GM19023 (cell line): ENCODE measurements around the gene TRABD2A.
"Not testable (repeated sequence)": the region's sequence is repeated elsewhere in the genome, so short reads cannot be mapped to it uniquely, and the experiment has no call there.

Source experiments
- ATAC-seq: cut with Tn5 transposase; IDR thresholded peaks from one replicate; pipeline ENCODE4 v1.9.1; 2021; ENCODE audit warnings: mild to moderate bottlenecking, moderate library complexity; ENCODE audit not compliant: unreplicated experiment

The TRABD2A gene

GRCh38 chr2:84785950-84786349, 94.9 kb downstream of the TRABD2A start:
- ATAC-seq = no peak

- ATAC-seq = no peak
These were observed 98.0 kb downstream of the TRABD2A start for GRCh38 chr2:84782717-84783442.

GRCh38 chr2:84781942-84782716, 98.8 kb downstream of the TRABD2A start:
- ATAC-seq = peak; percentile 77

- no peak for ATAC-seq
These were observed 101.1 kb downstream of the TRABD2A start for GRCh38 chr2:84779781-84780180.

- no peak for ATAC-seq
These were observed 101.8 kb downstream of the TRABD2A start for GRCh38 chr2:84778911-84779690.

- no peak for ATAC-seq
These were observed 104.9 kb downstream of the TRABD2A start for GRCh38 chr2:84776011-84776410.

GRCh38 chr2:84773562-84773961, 107.3 kb downstream of the TRABD2A start:
- not testable (repeated sequence) for ATAC-seq
